ENCODE results near the gene RGS19. TPM values are rescaled to one million over a fixed set of nuclear protein-coding genes. Genes with fewer than 3 reads are reported as not detected.

The RGS19 gene
- total RNA-seq, 1 experiment from 2014 or later = 16.4 TPM

DNA sequence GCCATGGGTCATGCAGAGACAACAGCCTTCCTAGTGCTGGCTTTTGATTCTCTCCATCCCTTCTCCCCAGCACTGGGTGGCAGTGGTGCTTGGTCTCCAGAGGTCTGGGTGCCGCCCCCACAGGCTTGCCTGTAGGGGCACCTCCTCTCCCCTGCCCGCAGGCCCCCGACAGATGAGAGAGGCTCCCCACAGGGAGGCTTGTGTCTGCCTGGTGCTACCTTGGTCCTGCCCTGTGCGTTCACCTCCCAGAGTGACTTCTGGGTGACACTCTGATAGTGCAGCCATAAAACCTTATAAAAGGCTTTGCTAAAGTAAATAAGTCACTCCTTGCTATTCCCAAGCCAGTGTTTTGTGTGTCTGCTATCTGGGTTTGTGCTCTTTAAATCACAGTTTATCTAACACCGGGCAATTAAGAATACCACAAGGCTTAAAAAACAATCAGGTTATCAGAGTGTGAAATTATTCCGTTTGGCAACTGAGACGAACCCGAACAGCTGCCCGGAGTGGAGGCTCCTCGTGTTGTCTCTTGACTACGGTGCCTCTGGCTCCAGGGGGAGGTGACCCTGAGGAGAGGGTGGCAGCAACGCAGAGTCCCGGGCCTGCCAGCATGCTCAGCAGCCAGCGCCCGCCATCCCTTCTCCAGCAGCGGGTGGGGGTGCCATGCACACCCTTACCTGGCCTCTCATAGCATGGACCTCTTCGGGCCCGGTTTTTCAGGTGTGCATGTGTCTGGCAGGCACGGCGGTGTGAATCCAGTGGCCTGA is 48.8 kb downstream of the RGS19 start:
- BruUV-seq (replicated peaks) = no TSS peak
- no peak for DNase-seq (ENCODE audit: low spot score)
- no peak overlapping the region for H3K4me3 ChIP-seq (ENCODE audit: low read depth, low read length, poor library complexity, severe bottlenecking)
- no peaks in the 10 kb centered on the region for H3K9me3 ChIP-seq (ENCODE audit: low read depth, low read length, poor library complexity, severe bottlenecking)
- TF ChIP-seq, protein P1, sequence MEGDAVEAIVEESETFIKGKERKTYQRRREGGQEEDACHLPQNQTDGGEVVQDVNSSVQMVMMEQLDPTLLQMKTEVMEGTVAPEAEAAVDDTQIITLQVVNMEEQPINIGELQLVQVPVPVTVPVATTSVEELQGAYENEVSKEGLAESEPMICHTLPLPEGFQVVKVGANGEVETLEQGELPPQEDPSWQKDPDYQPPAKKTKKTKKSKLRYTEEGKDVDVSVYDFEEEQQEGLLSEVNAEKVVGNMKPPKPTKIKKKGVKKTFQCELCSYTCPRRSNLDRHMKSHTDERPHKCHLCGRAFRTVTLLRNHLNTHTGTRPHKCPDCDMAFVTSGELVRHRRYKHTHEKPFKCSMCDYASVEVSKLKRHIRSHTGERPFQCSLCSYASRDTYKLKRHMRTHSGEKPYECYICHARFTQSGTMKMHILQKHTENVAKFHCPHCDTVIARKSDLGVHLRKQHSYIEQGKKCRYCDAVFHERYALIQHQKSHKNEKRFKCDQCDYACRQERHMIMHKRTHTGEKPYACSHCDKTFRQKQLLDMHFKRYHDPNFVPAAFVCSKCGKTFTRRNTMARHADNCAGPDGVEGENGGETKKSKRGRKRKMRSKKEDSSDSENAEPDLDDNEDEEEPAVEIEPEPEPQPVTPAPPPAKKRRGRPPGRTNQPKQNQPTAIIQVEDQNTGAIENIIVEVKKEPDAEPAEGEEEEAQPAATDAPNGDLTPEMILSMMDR (conservative IDR thresholded peaks at IDR 0.05; ENCODE audit: low read depth, low read length) = no peak
- TF ChIP-seq EZH2 (IDR thresholded peaks at IDR 0.05; ENCODE audit: borderline replicate concordance, low read depth, low read length, poor library complexity, severe bottlenecking) = no peak
- H3K36me3 ChIP-seq (ENCODE audit: insufficient read depth, low read length, poor library complexity, severe bottlenecking) = peaks cover 25% of the 10 kb centered on the region
- H3K27me3 ChIP-seq (replicated peaks; ENCODE audit: insufficient read depth, low read depth, low read length, poor library complexity) = no peaks in the 10 kb centered on the region
- intact Hi-C loops (cut with micrococcal nuclease; ENCODE audit: unreplicated experiment) = no loop called here
- CTCF ChIA-PET = no interaction called here
- no peak overlapping the region for H3K27ac ChIP-seq (ENCODE audit: low read depth, low read length, poor library complexity, severe bottlenecking)
- no peaks in the 10 kb centered on the region for H3K4me1 ChIP-seq (ENCODE audit: insufficient read depth, low read length, poor library complexity, severe bottlenecking)
- POLR2A ChIA-PET (ENCODE audit: low non-redundant PET) = no interaction called here

DNA sequence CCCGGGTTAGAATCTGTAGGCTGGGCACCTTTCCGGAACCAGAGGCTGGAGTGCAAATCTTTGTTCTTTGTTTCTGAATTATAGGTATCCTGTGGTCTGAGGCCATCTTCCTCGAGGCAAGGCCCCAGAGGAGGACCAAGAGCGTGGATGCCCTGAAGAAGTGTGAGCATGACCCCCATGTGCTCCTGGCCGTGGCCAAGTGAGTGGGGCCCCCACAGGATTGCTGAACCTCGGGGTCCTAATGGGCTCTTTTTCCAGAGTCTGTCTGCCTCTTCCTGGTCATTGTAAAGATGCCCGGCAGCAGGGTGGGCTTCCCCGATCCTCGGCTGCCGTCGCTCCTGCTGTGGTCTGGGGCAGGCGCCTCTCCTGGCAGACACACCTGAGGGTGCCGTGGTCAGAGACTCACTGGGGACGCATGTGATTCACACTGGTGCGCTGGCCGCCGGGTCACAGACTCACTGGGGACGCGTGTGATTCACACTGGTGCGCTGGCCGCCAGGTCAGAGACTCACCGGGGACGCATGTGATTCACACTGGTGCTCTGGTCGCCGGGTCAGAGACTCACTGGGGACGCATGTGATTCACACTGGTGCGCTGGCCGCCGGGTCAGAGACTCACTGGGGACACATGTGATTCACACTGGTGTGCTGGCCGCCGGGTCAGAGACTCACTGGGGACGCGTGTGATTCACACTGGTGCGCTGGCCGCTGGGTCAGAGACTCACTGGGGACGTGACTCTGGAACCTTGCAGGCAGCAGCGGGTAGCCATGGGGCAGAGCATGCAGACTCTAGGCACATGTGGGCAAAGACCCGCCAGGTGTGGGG is 49.8 kb downstream of the RGS19 start:
- POLR2A ChIA-PET (ENCODE audit: low non-redundant PET) = no interaction called here
- intact Hi-C loops (cut with micrococcal nuclease; ENCODE audit: unreplicated experiment) = no loop called here

DNA sequence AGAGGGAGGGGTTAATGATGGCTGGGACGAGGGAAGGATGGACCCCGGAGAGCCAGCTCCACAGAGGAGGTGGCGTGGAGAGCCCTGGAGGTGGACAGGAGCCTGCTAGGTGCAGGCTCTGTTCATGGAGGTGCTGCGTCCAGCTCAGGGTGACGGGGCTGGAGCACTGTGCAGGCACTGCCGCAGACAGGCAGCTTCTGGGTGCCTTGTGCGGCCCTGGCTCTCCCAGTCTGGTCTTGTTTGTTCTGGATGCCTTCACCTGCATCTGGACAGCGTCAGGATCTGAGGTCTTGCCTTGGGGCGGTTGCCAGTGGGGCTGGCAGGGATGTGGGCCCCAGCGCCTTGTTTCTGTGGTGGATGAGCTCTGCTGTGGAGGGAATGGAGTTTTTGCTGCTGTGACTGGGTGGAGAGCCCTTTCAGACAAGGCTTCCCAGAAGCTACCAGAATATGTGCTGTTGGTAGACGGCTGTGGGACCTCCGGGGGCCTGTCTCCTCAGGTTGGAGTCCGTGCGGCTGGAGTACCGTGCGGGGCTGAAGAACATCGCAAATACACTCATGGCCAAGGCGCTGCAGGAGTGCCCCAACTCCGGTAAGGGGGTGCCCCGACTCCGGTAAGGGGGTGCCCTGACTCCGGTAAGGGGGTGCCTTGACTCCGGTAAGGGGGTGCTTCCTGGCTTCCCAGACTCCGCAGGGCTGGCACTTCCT is 51.2 kb downstream of the RGS19 start:
- Histone ChIP-seq H3K9me3 (ENCODE audit: low read depth, low read length, poor library complexity, severe bottlenecking) (no peaks in the 10 kb centered on the region), H3K27ac (ENCODE audit: low read depth, low read length, poor library complexity, severe bottlenecking) (no peak overlapping the region), H3K4me3 (ENCODE audit: low read depth, low read length, poor library complexity, severe bottlenecking) (no peak overlapping the region), H3K36me3 (ENCODE audit: insufficient read depth, low read length, poor library complexity, severe bottlenecking) (peaks cover 38% of the 10 kb centered on the region), H3K4me1 (ENCODE audit: insufficient read depth, low read length, poor library complexity, severe bottlenecking) (no peaks in the 10 kb centered on the region), H3K27me3 (replicated peaks; ENCODE audit: insufficient read depth, low read depth, low read length, poor library complexity) (no peaks in the 10 kb centered on the region)
- BruUV-seq (replicated peaks) = no TSS peak
- POLR2A ChIA-PET (ENCODE audit: low non-redundant PET) = no interaction called here
- TF ChIP-seq, protein P1 (conservative IDR thresholded peaks at IDR 0.05; ENCODE audit: low read depth, low read length) = no peak
- TF ChIP-seq EZH2 (IDR thresholded peaks at IDR 0.05; ENCODE audit: borderline replicate concordance, low read depth, low read length, poor library complexity, severe bottlenecking) = no peak
- CTCF ChIA-PET = no interaction called here
- DNase-seq (ENCODE audit: low spot score) = no peak
- intact Hi-C loops (cut with micrococcal nuclease; ENCODE audit: unreplicated experiment) = no loop called here

More for the DNA sequence above, 49.8 kb downstream of the RGS19 start:
- H3K27ac ChIP-seq (ENCODE audit: low read depth, low read length, poor library complexity, severe bottlenecking) = no peak overlapping the region
- TF ChIP-seq, protein P1 (conservative IDR thresholded peaks at IDR 0.05; ENCODE audit: low read depth, low read length) = no peak
- no peak for TF ChIP-seq EZH2 (IDR thresholded peaks at IDR 0.05; ENCODE audit: borderline replicate concordance, low read depth, low read length, poor library complexity, severe bottlenecking)
- no peaks in the 10 kb centered on the region for H3K27me3 ChIP-seq (replicated peaks; ENCODE audit: insufficient read depth, low read depth, low read length, poor library complexity)
- CTCF ChIA-PET = no interaction called here
- no peak overlapping the region for H3K4me3 ChIP-seq (ENCODE audit: low read depth, low read length, poor library complexity, severe bottlenecking)
- BruUV-seq (replicated peaks) = no TSS peak
- H3K4me1 ChIP-seq (ENCODE audit: insufficient read depth, low read length, poor library complexity, severe bottlenecking) = no peaks in the 10 kb centered on the region
- H3K9me3 ChIP-seq (ENCODE audit: low read depth, low read length, poor library complexity, severe bottlenecking) = no peaks in the 10 kb centered on the region
- H3K36me3 ChIP-seq (ENCODE audit: insufficient read depth, low read length, poor library complexity, severe bottlenecking) = peaks cover 33% of the 10 kb centered on the region
- no peak for DNase-seq (ENCODE audit: low spot score)
